Mesenchymal stem cell (in vitro differentiated cells and primary cell): ENCODE results near the gene HOXA6.

ENCODE experiments used
- DNase-seq: peaks from one replicate; pipeline ENCODE4 v3.0.0-alpha.2; 2013
- H2AFZ ChIP-seq: one replicate; pipeline ENCODE4 v1.6.1; 2013; ENCODE audit warnings: low read depth, mild to moderate bottlenecking, control low read depth, inconsistent platforms, low read length, moderate library complexity
- H2AK5ac ChIP-seq: 2 replicates; pipeline ENCODE4 v1.6.1; 2013; ENCODE audit warnings: low read length, moderate library complexity, mild to moderate bottlenecking, inconsistent platforms; ENCODE audit not compliant: severe bottlenecking
- H2BK120ac ChIP-seq: one replicate; pipeline ENCODE4 v1.6.1; 2013; ENCODE audit warnings: low read depth, mild to moderate bottlenecking, inconsistent platforms, low read length, moderate library complexity
- H2BK12ac ChIP-seq, 2 experiments: one replicate each; pipeline ENCODE4 v1.6.1; 2013; ENCODE audit warnings: inconsistent platforms in 2 of 2, low read length in 2 of 2, mild to moderate bottlenecking in 2 of 2, moderate library complexity in 2 of 2, control low read depth in 1 of 2
- H2BK15ac ChIP-seq: one replicate; pipeline ENCODE4 v1.6.1; 2013; ENCODE audit warnings: mild to moderate bottlenecking, low read depth, inconsistent platforms; ENCODE audit not compliant: poor library complexity, severe bottlenecking
- H2BK5ac ChIP-seq: 2 replicates; pipeline ENCODE4 v1.6.1; 2013; ENCODE audit warnings: low read depth, mild to moderate bottlenecking, low read length, control low read depth, inconsistent platforms; ENCODE audit not compliant: poor library complexity, severe bottlenecking
- H3K14ac ChIP-seq, 2 experiments: one replicate each; pipeline ENCODE4 v1.6.1; 2013; ENCODE audit warnings: inconsistent platforms in 2 of 2, low read length in 2 of 2, control low read depth in 1 of 2, mild to moderate bottlenecking in 1 of 2, moderate library complexity in 1 of 2
- H3K18ac ChIP-seq, 2 experiments: one replicate each; pipeline ENCODE4 v1.6.1; 2013; ENCODE audit warnings: inconsistent platforms in 2 of 2, low read length in 2 of 2, control low read depth in 1 of 2, low read depth in 1 of 2, mild to moderate bottlenecking in 1 of 2
- H3K23ac ChIP-seq, 2 experiments: one replicate each; pipeline ENCODE4 v1.6.1; 2013; ENCODE audit warnings: inconsistent platforms in 2 of 2, low read length in 2 of 2, mild to moderate bottlenecking in 2 of 2, moderate library complexity in 2 of 2, control low read depth in 1 of 2
- H3K27ac ChIP-seq: 2 replicates; pipeline ENCODE4 v1.5.1; 2013; ENCODE audit warnings: mild to moderate bottlenecking, moderate library complexity, low read length, control low read depth, inconsistent platforms; ENCODE audit not compliant: poor library complexity, severe bottlenecking
- H3K27me3 ChIP-seq, 2 experiments: 2 replicates each; pipeline versions ENCODE4 v1.6.1 to v1.7.0; 2013; ENCODE audit warnings: low read length in 2 of 2, mild to moderate bottlenecking in 2 of 2, moderate library complexity in 2 of 2, control low read depth in 1 of 2, inconsistent platforms in 1 of 2; ENCODE audit not compliant: control insufficient read depth in 1 of 2, insufficient read depth in 1 of 2
- H3K36me3 ChIP-seq, 2 experiments: 2 replicates each; pipeline versions ENCODE4 v1.6.1 to v1.7.0; 2013; ENCODE audit warnings: low read length in 2 of 2, control low read depth in 1 of 2, inconsistent platforms in 1 of 2, low read depth in 1 of 2, mild to moderate bottlenecking in 1 of 2; ENCODE audit not compliant: insufficient read depth in 2 of 2, control insufficient read depth in 1 of 2
- H3K4ac ChIP-seq, 2 experiments: one replicate each; pipeline ENCODE4 v1.6.1; 2013; ENCODE audit warnings: inconsistent platforms in 2 of 2, low read length in 2 of 2, mild to moderate bottlenecking in 2 of 2, moderate library complexity in 2 of 2, control low read depth in 1 of 2, low read depth in 1 of 2
- H3K4me1 ChIP-seq: 2 replicates; pipeline ENCODE4 v1.6.1; 2013; ENCODE audit warnings: low read depth, low read length, control low read depth; ENCODE audit not compliant: control insufficient read depth, insufficient read depth
- H3K4me2 ChIP-seq: 2 replicates; pipeline ENCODE4 v1.6.1; 2013; ENCODE audit warnings: low read length, mild to moderate bottlenecking, inconsistent platforms; ENCODE audit not compliant: poor library complexity, severe bottlenecking
- H3K4me3 ChIP-seq, 2 experiments: 2 replicates each; pipeline versions ENCODE4 v1.5.1 to v1.7.0; 2013; ENCODE audit warnings: low read length in 2 of 2, mild to moderate bottlenecking in 2 of 2, control low read depth in 1 of 2, low read depth in 1 of 2; ENCODE audit not compliant: insufficient read depth in 1 of 2
- H3K79me1 ChIP-seq: replicated peaks from 2 replicates; pipeline ENCODE4 v1.6.1; 2013; ENCODE audit warnings: mild to moderate bottlenecking, control low read depth, low read length, inconsistent platforms; ENCODE audit not compliant: poor library complexity, severe bottlenecking
- H3K9ac ChIP-seq: 2 replicates; pipeline ENCODE4 v1.7.0; 2013; ENCODE audit warnings: mild to moderate bottlenecking, low read length, moderate library complexity
- H3K9me3 ChIP-seq: 2 replicates; pipeline ENCODE4 v1.7.0; 2013; ENCODE audit warnings: mild to moderate bottlenecking, low read length; ENCODE audit not compliant: control insufficient read depth
- H4K8ac ChIP-seq: one replicate; pipeline ENCODE4 v1.6.1; 2013; ENCODE audit warnings: inconsistent platforms, mild to moderate bottlenecking, low read length, moderate library complexity
- H4K91ac ChIP-seq: one replicate; pipeline ENCODE4 v1.6.1; 2013; ENCODE audit warnings: mild to moderate bottlenecking, low read length, inconsistent platforms
- WGBS: methylation state at CpG from one replicate; pipeline ENCODE4 v1.1.7; 2013; ENCODE audit warnings: mixed read lengths; 5-methylcytosine and 5-hydroxymethylcytosine counted together

Gene HOXA6

DNA sequence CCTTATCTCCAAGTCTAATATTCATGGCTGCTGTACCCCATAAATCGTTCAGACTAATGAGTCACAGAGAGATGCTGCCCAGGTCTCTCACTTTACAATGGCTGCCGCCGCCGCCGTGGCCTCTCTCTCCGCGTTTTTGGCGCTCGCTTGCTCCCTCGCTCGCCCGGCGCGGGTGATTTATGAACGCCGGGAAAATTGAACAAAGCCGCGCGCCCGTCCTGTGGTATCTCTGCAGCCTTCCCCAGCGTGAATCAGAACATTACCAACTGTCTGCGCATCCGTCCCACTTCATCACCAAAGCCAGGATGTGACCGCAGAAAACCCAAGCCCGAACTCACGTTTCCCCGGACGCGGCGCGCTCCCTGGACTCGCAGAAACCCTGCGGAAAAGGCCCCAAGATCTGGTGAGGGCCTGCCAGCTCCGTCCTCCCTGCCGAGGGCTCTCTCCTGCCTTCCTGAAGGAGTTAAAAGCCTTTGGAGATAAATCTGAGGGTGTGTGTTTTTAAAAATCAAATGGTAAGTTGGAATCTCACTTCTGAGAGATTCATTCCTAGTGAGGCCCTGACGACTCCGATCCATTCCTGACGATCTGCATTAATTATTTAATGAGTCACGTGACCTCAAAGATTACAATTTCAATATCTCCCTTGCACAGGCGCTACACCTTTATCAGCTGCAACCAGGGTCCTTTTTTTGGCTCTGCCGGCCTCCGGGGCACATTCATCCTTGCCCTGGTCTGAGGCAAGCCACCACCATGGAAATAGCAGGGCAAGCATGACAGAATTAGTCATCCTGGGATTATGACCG, 23.3 kb downstream of the HOXA6 start:
- Histone ChIP-seq H3K79me1 (no peaks in the 10 kb centered on the region), H2AK5ac (peak overlapping the region; percentile 49), H3K4me1 (peaks cover 17% of the 10 kb centered on the region), H3K27me3 (no peaks in the 10 kb centered on the region), H3K27ac (peak overlapping the region; percentile 99), H2BK15ac (no peak overlapping the region), H3K4me2 (peak overlapping the region; percentile 86), H3K23ac (no peak overlapping the region), H3K18ac (no peak overlapping the region), H2BK120ac (no peak overlapping the region), H2BK12ac (no peak overlapping the region), H2AFZ (no peak overlapping the region), H2BK5ac (no peak overlapping the region), H3K9ac (peak overlapping the region; percentile 42), H3K9me3 (no peaks in the 10 kb centered on the region), H3K4me3 (peak overlapping the region in 1 of 2 experiments; percentile 54), H4K8ac (no peak overlapping the region), H3K4ac (no peak overlapping the region), H3K36me3 (peaks cover 10 to 51% of the 10 kb centered on the region in 2 experiments), H3K14ac (no peak overlapping the region), H4K91ac (no peak overlapping the region)
- DNase-seq: peak; percentile 76
- 6% methylated on average over 42 of the region's 43 CpGs for WGBS

DNA sequence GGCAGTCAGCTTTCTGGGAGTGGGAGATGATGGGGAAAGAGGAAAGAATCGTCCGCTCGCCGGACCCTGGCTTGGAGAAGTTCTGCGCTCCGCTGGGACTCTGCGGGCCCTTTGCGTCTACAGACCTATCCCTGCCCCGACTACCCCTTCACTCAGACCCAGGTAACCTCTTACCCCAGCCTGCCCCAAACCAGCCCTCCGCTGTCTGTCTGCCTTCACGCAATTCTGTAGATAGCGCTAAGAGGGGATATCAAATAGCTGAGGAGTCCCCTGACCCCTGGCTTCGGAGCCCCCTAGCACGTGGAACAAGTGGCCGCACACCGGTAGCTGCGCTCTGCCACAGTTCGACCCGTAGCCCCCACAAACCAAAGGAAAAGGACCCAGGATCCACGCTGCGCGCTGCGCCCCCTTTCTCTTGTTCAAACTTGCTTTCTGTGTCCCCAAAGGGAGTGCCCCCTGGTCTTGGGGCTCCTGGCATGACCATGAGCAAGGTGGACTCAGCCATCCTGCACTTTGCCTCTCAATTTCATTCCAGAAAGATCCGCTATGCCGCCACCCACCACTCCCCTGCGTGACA, 24.0 kb downstream of the HOXA6 start:
- H2AK5ac ChIP-seq: peak overlapping the region; percentile 100
- H3K23ac ChIP-seq: peak overlapping the region in 1 of 2 experiments; percentile 46
- peak overlapping the region; percentile 99 for H3K27ac ChIP-seq
- no peak overlapping the region for H3K4ac ChIP-seq
- H4K8ac ChIP-seq: no peak overlapping the region
- no peak overlapping the region for H3K14ac ChIP-seq
- no peak overlapping the region for H2AFZ ChIP-seq
- no peaks in the 10 kb centered on the region for H3K27me3 ChIP-seq
- no peak for DNase-seq
- no peaks in the 10 kb centered on the region for H3K79me1 ChIP-seq
- H3K9me3 ChIP-seq: no peaks in the 10 kb centered on the region
- H3K9ac ChIP-seq: no peak overlapping the region
- H2BK12ac ChIP-seq: peak overlapping the region; percentile 46 to 67
- peak overlapping the region; percentile 86 for H3K4me2 ChIP-seq
- H2BK120ac ChIP-seq: no peak overlapping the region
- peak overlapping the region; percentile 98 for H2BK5ac ChIP-seq
- H3K18ac ChIP-seq: peak overlapping the region in 1 of 2 experiments; percentile 21
- H2BK15ac ChIP-seq: no peak overlapping the region
- H4K91ac ChIP-seq: peak overlapping the region; percentile 22
- H3K4me1 ChIP-seq: peaks cover 15% of the 10 kb centered on the region
- H3K36me3 ChIP-seq: peaks cover 10 to 50% of the 10 kb centered on the region in 2 experiments
- WGBS: 33% methylated on average over 21 of the region's 26 CpGs
- peak overlapping the region in 1 of 2 experiments; percentile 78 for H3K4me3 ChIP-seq

- no peak overlapping the region for H3K4ac ChIP-seq
- WGBS: 9% methylated on average over 8 of the region's 14 CpGs
Measured at GRCh38 chr7:27123007-27123476, 24.5 kb downstream of the HOXA6 start.

More at GRCh38 chr7:27123007-27123476, 24.5 kb downstream of the HOXA6 start:
- peak; percentile 10 for DNase-seq
- Histone ChIP-seq H2BK5ac (peak overlapping the region; percentile 98), H3K23ac (peak overlapping the region in 1 of 2 experiments; percentile 85), H2AFZ (no peak overlapping the region), H2BK120ac (no peak overlapping the region), H3K9me3 (no peaks in the 10 kb centered on the region), H3K79me1 (no peaks in the 10 kb centered on the region), H3K9ac (peak overlapping the region; percentile 13), H3K4me2 (peak overlapping the region; percentile 86), H3K4me3 (peak overlapping the region in 1 of 2 experiments; percentile 78), H3K4me1 (peaks cover 16% of the 10 kb centered on the region), H3K14ac (no peak overlapping the region), H4K8ac (no peak overlapping the region), H3K27ac (peak overlapping the region; percentile 99), H3K27me3 (no peaks in the 10 kb centered on the region), H2BK15ac (no peak overlapping the region), H4K91ac (no peak overlapping the region), H3K18ac (peak overlapping the region in 1 of 2 experiments; percentile 21), H2AK5ac (peak overlapping the region; percentile 100), H2BK12ac (peak overlapping the region in 1 of 2 experiments; percentile 67), H3K36me3 (peaks cover 10 to 53% of the 10 kb centered on the region in 2 experiments)
